ENCODE results near the gene NAT14. TPM values are rescaled to one million over a fixed set of nuclear protein-coding genes. Genes with fewer than 3 reads are reported as not detected.

NAT14 gene
- total RNA-seq, 1 experiment from 2014 or later: 55.3 TPM

GRCh38 chr19:55519451-55520311, 34.7 kb downstream of the NAT14 start:
- H3K79me2 ChIP-seq (ENCODE audit: insufficient read depth, low read length): no peaks in the 10 kb centered on the region
- TF ChIP-seq CEBPB (IDR thresholded peaks at IDR 0.05; ENCODE audit: low read depth): no peak
- TF ChIP-seq MAX (IDR thresholded peaks at IDR 0.05): no peak
- TF ChIP-seq POLR2AphosphoS5 (IDR thresholded peaks at IDR 0.05; ENCODE audit: low read depth, low read length): no peak
- no peak for TF ChIP-seq ATF3 (IDR thresholded peaks at IDR 0.05)
- TF ChIP-seq FOSL1 (IDR thresholded peaks at IDR 0.05; ENCODE audit: low read depth): no peak
- TF ChIP-seq ZNF274 (IDR thresholded peaks at IDR 0.05; ENCODE audit: low read depth, low read length): no peak
- no peak for TF ChIP-seq YY1 (IDR thresholded peaks at IDR 0.05; ENCODE audit: extremely low read depth, insufficient replicate concordance, low read depth, low read length)
- no peak for TF ChIP-seq ELF1 (IDR thresholded peaks at IDR 0.05; ENCODE audit: borderline replicate concordance, low read depth)
- H3K9me2 ChIP-seq (ENCODE audit: insufficient read depth): no peaks in the 10 kb centered on the region
- no peaks in the 10 kb centered on the region for H4K20me1 ChIP-seq (ENCODE audit: insufficient read depth)
- no TSS peak for BruUV-seq (replicated peaks)
- RAD21 ChIA-PET (ENCODE audit: low non-redundant PET in 1 of 2, low total read pairs in 2 of 2, uncharacterized antibody in 2 of 2, unreplicated experiment in 2 of 2): no interaction called here
- no peaks in the 10 kb centered on the region for H3K9me3 ChIP-seq (ENCODE audit: control insufficient read depth in 1 of 2, insufficient read depth in 1 of 2, low read depth in 1 of 2, low read length in 2 of 2)
- H3K27ac ChIP-seq (ENCODE audit: low read depth, low read length): no peak overlapping the region
- H3K4me1 ChIP-seq (ENCODE audit: control insufficient read depth in 1 of 2, insufficient read depth in 2 of 2, low read length in 2 of 2): peaks cover 4 to 8% of the 10 kb centered on the region in 2 experiments; a peak in 3 of 4 replicates
- intact Hi-C loops (cut with micrococcal nuclease): no loop called here
- no peak overlapping the region for H3K9ac ChIP-seq (ENCODE audit: low read length)
- no peak overlapping the region for H2AFZ ChIP-seq (ENCODE audit: low read depth, low read length, poor library complexity, severe bottlenecking)
- DNase-seq (ENCODE audit: low read depth, low spot score): no peak
- no peak overlapping the region for H3K4me3 ChIP-seq (replicated peaks in 1 of 2; ENCODE audit: low read depth in 1 of 2, low read length in 2 of 2)
- POLR2A ChIA-PET: no interaction called here
- no peaks in the 10 kb centered on the region for H3K36me3 ChIP-seq (ENCODE audit: control insufficient read depth in 1 of 2, insufficient read depth in 2 of 2, low read length in 2 of 2)
- ATAC-seq: no peak
- H3K27me3 ChIP-seq (ENCODE audit: insufficient read depth, low read length): no peaks in the 10 kb centered on the region
- CTCF ChIA-PET: no interaction called here
- no peak overlapping the region for H3K4me2 ChIP-seq (ENCODE audit: low read length)

- Histone ChIP-seq H3K4me3 (replicated peaks in 1 of 2; ENCODE audit: low read depth in 1 of 2, low read length in 2 of 2) (no peak overlapping the region), H3K9me3 (ENCODE audit: control insufficient read depth in 1 of 2, insufficient read depth in 1 of 2, low read depth in 1 of 2, low read length in 2 of 2) (no peaks in the 10 kb centered on the region), H2AFZ (ENCODE audit: low read depth, low read length, poor library complexity, severe bottlenecking) (no peak overlapping the region), H3K27me3 (ENCODE audit: insufficient read depth, low read length) (no peaks in the 10 kb centered on the region), H3K36me3 (ENCODE audit: control insufficient read depth in 1 of 2, insufficient read depth in 2 of 2, low read length in 2 of 2) (no peaks in the 10 kb centered on the region), H3K27ac (ENCODE audit: low read depth, low read length) (no peak overlapping the region), H3K9me2 (ENCODE audit: insufficient read depth) (no peaks in the 10 kb centered on the region), H3K4me2 (ENCODE audit: low read length) (no peak overlapping the region), H3K9ac (ENCODE audit: low read length) (no peak overlapping the region), H3K79me2 (ENCODE audit: insufficient read depth, low read length) (no peaks in the 10 kb centered on the region), H4K20me1 (ENCODE audit: insufficient read depth) (no peaks in the 10 kb centered on the region), H3K4me1 (ENCODE audit: control insufficient read depth in 1 of 2, insufficient read depth in 2 of 2, low read length in 2 of 2) (peaks cover 4 to 8% of the 10 kb centered on the region in 2 experiments; a peak in 3 of 4 replicates)
- POLR2A ChIA-PET: no interaction called here
- intact Hi-C loops (cut with micrococcal nuclease): no loop called here
- ATAC-seq (no peak), DNase-seq (ENCODE audit: low read depth, low spot score) (no peak)
- BruUV-seq (replicated peaks): no TSS peak
- RAD21 ChIA-PET (ENCODE audit: low non-redundant PET in 1 of 2, low total read pairs in 2 of 2, uncharacterized antibody in 2 of 2, unreplicated experiment in 2 of 2): no interaction called here
- CTCF ChIA-PET: no interaction called here
- TF ChIP-seq ELF1 (IDR thresholded peaks at IDR 0.05; ENCODE audit: borderline replicate concordance, low read depth): no peak
- no peak for TF ChIP-seq YY1 (IDR thresholded peaks at IDR 0.05; ENCODE audit: extremely low read depth, insufficient replicate concordance, low read depth, low read length)
- no peak for TF ChIP-seq TCF7L2 (IDR thresholded peaks at IDR 0.05; ENCODE audit: borderline replicate concordance, extremely low read depth, insufficient read depth, insufficient read length)
- TF ChIP-seq MAX (IDR thresholded peaks at IDR 0.05): no peak
- TF ChIP-seq ZBTB33 (IDR thresholded peaks at IDR 0.05; ENCODE audit: extremely low read depth, insufficient replicate concordance, low read length): no peak
- TF ChIP-seq EZH2phosphoT487 (IDR thresholded peaks at IDR 0.05; ENCODE audit: borderline replicate concordance): no peak
- no peak for TF ChIP-seq CTCF (IDR thresholded peaks at IDR 0.05 in 2 of 3, conservative IDR thresholded peaks at IDR 0.05 in 1 of 3; ENCODE audit: borderline replicate concordance in 1 of 3, insufficient read depth in 1 of 3, low read depth in 2 of 3, low read length in 2 of 3)
These were observed 35.8 kb downstream of the NAT14 start for GRCh38 chr19:55520691-55521292.
